Stimulated activated CD8-positive, alpha-beta memory T cell treated with anti-CD3 and anti-CD28 coated beads, Interleukin-15, amount 100 ng/mL, for 4 hours (primary cell): ENCODE data around the gene FHOD3.
"Not testable (repeated sequence)": the region's sequence is repeated elsewhere in the genome, so short reads cannot be mapped to it uniquely, and the experiment has no call there.

Experiments used
- DNase-seq, 2 donors: peaks; one replicate each; pipeline ENCODE4 v3.0.0-alpha.2; 2020; ENCODE audit warnings: low read depth in 2 of 2

Gene FHOD3

DNA sequence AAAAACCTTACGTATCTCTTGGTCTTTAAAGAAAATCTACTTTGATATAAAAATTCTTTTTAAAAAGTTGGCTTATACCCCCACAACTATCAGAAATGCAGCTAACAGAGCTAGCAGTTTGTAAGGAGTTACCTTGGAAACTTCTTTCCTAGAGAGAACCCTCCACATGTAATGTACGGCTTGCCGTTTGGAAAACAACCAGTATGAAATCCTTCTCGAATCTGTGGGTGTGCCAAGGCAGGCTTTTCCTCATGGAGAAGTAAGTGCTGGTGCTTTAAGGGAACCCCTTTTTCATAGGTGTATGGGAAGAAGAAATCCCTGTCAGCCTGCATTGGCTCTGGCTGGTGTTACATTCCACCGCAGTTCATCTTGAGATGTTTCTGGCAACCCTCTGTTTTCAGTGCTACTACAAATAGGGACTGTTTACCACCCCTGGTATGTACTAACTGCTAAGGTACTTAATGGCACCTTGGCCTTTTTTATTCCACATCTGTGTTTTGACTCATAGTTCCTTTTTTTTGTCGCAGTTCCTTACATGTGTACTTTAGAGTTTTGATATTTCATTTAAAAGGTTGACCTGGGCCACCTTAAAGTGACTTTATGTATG lies 248.4 kb downstream of the FHOD3 start:
- no peak for DNase-seq

DNA sequence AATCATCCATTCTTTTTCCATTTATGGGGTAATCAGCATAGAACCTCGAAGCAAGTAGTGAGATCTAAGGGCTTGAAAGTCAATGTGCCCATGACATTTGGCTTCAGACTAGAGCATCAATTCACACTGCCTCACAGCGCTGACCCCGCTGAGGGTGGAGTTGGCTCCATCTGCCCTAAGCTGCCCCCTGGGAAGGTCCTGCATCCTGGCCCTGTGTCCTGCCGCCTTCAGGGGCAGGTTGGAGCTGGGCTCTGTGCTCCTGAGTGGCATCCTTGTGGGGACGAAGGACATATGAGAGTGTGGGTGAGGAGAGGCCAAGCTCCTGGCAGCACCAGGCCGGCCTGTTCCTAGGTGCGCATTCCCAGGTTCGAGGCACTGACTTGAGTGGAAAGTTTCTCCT lies 249.4 kb downstream of the FHOD3 start:
- no peak for DNase-seq

DNA sequence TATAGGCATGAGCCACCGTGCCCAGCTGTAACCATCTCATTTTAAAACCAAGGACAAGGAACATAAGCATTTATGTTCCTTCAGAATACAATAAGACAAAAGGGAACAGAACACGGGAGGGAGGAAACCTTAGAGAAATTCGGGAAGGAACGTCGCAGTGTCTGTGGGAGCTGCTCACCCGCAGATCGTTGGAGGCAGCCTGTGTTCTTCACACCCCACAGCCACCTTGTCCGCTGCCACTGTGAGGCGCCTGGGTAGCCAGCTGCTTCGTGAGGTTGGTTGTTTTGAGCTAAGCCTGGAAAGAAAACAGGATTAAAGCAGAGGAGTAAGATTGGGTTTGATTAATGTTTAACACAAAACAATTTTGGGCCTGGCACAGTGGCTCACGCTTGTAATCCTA lies 250.0 kb downstream of the FHOD3 start:
- no peak for DNase-seq

DNA sequence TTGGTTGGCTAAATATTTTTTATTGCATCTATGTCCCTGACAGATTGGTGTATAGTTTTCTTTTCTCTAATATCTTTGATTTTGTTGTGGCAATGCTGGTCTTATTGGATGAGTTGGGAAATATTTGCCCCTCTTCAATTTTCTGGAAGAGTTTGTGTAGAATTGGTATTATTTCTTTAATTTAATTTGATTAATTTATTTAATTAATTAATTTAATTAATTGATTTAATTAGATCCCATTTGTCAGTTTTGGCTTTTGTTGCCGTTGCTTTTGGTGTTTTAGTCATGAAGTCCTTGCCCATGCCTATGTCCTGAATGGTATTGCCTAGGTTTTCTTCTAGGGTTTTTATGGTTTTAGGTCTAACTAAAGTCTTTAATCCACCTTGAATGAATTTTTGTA lies 253.8 kb downstream of the FHOD3 start:
- DNase-seq, result not testable (repeated sequence)

DNA sequence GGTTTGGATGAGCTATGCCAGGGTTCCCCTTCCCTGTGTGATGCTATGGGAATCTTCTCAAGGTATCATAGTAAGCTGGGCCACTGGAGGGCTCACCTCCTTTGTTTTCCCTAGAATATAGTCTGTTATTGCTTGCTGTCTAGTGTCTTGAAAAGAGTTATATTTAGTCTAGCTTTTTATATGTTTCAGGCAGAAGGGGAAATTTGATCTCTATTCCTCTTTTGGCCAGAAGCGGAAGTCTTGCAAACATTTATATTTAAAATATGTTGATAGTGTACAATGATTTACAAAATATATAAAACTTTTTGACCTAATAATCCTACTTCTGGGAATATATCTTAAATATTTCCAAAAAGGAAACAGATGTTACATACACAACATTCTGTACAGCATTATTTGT lies 260.7 kb downstream of the FHOD3 start:
- DNase-seq, result no peak

DNA sequence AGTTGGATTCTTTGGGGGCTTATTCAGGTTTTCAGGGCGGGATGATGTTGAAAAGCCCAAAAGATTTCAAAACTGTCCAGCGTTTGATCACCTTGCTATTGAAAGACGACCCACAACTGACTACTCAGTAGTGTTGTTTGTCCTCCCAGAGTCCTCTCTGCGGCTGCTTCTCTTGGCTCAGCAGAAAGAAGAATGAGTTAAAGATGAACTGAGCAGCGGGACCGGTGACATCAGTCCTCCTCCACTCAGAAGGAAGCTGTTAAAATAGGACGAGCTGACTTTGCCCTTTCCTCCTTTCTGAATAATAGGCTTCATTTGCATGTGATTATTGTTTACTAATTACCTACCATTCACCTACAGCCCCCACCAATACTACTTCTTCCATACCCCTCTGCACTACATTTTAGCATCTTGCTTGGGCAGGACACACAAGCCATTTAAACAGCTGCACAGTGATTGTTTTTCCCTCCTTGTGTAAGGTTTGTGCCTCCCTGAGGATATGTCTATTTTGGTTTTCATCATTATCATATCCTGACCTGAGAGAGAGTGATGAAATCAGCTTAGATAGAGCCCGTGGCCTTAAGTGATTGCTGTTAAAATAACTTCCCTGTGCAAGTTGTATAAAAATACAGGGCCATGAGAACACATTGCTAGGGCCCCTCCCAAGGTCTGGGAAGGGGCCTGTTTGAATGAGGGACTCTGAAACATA lies 261.8 kb downstream of the FHOD3 start:
- DNase-seq, result no peak

DNA sequence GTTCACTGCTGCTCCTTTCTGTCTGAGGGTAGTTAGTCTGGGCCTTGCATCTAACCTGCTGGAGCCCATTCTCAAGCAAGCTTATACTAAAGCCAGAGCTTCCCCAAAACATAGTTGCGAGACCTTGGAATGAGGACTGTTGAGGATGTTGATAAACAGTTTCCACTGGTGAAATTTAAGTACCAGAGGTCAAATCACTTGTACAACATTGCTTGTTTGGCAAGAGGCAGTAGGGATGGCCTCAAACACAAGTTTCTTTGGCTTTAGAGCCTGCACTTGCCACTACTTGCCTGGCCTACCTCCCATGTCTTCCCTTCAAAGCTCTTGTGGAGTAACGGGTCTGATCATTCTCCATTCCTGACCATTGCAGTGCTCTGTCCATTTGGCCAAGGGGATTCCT lies 262.7 kb downstream of the FHOD3 start:
- no peak for DNase-seq

DNA sequence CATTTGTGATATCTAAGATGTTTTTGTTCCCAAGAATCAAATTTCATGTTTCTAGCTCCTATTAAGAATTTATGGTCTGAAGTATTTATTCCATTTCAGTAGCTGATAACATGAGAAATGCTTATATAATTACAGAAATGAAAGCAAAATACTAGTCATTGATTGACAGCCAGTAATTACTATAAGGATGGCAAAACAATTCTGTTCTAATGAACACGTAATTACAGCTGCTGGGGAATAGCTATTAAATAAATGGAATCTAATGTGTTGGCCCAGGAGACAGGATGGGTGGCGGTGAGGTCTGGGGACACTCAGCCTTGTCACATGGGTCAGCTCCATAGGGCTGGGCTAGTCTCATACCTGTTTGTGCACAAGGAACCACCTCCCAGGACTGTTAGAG lies 263.5 kb downstream of the FHOD3 start:
- no peak for DNase-seq

DNA sequence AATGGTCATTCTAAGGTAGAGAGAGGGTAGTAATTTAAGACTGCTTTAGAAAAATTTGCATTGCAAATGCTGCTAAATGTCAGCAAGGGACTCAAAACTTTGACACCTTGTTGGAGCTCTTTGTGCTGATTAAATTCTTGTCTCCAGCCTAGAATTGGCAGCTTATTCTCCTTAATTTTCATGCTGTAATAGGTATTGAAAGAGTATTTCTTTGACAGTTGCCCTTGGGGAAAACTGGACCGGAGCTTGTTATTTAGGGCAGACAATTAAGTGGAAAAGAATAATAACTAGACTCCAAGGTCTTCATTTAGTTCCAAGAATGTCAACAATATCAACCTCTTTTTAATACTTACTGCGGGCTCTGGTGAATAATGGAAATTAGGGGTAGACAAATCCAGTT lies 267.3 kb downstream of the FHOD3 start:
- no peak for DNase-seq

DNA sequence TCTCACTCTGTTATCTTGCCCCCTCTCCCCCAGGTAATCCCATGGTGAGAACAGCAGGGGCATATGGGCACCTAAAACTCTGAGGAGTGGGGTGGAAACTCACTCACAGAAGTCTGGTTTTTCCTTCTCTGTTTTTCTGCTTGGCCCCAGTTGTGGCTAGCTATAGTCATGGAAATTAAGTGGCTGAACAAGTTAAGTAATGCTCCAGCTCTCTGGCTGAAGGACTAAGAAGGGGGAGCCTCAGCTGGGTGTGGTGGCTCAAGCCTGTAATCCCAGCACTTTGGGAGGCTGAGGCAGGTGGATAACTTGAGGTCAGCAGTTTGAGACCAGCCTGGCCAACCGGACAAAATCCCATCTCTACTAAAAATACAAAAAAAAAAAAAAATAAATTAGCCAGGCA lies 270.3 kb downstream of the FHOD3 start:
- DNase-seq, result no peak

DNA sequence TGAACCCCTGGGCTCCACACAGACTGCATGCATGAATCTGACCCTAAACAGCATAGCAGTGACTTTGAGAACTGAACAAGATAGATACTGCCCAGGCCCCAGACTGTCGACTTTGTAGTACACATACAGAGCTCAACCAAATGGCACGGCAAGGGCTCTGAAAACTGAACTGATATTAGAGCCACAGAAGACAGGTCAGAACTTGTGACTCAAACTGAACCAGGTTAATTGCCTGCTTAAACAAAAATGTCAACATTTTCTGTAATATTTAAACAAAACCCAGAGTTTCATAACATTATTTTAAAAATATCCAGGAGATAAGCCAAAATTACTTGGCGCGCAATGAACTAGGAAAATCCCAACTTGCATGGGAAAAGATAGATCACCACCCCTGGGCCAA lies 271.0 kb downstream of the FHOD3 start:
- no peak for DNase-seq

DNA sequence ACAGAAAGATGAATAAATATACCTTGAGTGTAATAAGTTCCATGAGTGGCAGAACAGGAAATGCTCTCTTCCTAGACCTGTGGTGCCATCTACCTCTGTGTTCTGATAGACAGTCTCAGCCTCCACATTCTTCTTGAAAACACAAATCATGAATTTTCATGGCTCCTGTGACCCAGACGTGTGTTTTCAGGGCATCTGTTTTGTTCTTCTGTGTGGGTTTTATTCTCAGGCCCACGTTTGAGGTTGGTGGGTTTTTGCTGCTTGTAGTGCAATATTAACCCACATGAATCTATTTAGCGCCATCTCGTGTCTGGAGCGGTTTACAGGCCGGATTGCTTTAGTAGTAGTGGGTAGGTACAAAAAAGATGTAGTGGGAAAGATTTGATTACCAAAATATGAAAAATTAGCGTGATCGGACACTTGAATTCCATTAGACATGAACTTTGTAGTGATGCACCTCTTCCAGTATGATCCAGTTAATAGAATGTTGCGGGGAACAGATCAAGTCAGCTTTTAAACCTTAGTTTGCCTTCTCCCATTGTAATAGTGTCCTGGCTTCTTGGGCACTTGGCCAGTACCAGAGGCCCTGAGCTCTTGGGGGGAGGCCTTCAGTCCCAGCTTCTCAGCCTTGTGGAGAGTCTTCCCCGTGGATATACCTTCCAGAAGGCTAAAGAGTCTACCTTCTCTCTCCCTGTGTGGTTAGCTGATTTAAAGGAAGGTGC lies 274.8 kb downstream of the FHOD3 start:
- DNase-seq, result no peak

DNA sequence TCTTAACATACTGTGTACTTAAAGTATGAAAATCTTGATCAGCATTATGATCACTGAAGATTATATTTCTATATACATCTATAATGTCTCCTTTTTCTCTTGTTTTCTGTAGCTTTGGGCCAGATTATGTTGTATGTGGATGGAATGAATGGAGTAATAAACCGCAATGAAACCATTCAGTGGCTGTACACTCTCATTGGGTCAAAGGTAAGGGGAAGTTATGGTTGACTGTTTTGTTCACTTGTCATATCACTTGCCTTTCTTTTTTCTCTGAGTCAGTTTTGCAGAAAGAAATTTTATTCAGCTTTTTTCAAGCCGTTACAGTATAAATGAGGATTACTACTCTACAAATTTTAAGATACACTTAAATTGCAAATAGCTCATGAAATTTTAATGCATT lies 278.8 kb downstream of the FHOD3 start:
- DNase-seq, result no peak

DNA sequence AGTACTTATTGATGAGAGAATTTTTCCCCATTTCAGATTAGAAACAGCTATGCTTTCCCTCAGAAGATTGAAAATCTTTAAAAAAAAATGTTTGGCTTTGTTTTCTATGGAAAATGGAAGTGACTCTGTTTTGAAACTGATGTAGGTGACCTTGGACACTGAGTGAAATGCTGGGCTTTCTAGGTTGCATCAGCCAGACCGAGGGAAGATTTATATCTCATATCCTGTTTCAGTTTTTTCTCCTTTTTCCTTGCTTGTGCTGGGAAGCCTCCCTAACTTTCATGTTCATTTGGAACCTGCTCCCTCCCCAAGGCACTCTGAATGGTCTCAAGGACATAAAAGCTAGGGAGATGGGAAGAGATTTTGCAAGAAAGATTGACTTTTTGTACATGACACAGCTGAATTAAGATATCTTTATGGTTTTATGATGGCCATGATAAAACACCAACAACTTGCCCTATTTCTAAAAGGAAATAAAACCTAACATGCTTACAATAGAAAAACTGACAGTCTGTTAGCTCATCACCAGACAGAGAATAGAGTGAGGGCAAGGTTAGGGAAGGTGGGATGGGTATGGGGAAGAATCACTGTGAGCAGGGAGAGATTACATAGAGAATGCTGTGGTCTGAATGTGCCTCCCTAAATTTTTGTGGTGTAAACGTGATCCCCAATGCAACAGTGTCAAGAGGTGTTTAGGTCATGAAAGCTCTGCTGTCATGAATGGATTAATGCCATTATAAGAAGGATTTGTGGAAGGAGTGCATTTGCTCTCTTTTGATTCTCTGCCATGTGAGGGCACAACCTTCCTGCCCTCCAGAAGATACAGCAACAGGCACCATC lies 281.6 kb downstream of the FHOD3 start:
- DNase-seq, result no peak

DNA sequence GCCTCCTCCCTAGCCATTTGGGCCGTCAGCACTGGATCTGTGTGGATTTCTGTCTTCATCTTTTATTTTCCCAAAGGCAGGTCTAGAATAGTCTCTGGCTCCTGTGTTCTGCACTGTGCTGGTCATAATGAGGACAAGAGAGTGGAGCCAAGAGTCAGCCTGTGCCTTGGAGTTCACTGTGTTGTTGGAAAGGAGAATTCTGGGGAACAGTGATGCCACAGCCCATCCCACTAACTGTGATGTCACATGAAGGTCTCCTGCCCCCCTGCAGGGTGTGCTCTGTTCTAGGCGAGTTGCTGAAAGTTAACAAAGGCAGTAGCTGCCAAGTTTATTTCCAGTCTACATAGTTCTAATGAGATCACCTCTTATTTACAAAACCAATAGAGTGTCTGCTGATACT lies 282.8 kb downstream of the FHOD3 start:
- DNase-seq, result no peak

DNA sequence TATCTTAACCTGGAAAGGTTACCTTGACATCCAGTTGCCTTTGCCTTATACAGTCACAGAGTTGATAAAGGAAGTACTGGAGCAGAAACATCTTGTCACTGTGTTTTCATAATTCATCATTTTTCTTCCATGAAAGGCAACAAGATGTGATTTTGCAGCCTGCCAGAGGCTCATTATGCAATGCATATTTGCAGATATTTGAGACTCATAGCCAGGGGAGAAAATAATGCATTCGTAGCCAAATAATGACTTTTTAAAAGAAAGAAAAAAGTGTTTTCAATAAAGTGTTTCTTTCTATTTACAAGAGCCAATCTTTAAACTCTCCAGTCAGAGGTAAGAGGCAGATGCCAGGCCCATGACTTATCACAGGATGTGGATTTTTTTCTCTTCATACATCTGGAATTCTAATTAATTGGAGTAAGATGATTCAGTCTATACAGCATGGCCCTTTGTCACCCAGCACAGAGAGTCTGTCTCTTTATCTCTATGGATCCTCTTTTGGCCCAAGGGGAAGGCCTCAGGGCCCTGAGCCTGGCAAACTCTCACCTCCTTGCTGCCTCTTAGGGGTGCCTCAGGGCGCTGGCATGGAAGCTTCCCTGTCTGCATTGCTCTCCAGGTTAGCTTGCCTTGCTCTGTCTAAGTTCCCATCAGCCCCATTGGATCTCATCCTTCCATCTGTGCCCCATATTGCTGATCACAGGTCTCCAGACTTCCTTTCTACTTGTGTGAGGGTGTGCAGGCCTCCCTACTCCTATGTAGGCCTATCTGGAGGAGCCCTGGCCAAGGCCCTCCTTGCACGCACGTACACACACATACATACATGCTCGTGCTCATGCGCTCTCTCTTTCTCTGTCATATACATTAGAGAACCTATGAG lies 283.6 kb downstream of the FHOD3 start:
- no peak for DNase-seq

DNA sequence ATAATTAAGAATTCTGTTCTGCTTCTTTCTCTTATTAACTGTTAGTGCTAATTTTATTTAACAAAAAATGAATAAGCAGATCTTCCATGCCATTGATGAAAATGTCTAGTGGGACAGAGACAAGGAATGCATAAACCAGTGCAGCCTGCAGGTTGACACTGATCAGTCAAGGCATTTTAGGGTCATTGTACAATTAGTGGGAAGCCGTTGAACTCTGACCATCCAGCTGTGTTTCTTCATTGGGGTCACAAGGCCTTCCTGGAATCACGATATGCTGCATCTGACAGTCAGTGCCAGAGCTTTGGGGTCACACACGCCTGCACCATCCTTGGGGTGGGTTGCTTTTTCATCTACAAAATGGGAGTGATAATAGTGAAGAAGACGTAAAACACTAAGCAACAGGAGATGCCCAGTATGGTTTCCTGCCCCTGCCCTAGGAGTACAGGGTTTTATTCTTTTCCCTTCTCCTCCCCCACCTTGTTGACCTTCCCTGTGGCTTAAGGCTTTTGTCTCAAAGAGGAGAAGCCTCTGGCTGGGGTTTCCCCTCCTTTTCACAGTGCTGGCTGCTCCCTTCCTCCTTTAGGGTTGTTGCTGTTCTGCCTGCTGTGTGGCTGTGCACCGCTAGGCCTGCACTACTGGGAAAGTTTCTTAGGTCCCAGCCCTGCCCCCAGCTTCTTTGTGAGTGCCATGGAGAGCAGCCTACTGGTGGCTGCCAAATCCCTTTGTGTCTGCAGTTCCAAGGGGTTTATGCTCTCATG lies 285.7 kb downstream of the FHOD3 start:
- no peak for DNase-seq

DNA sequence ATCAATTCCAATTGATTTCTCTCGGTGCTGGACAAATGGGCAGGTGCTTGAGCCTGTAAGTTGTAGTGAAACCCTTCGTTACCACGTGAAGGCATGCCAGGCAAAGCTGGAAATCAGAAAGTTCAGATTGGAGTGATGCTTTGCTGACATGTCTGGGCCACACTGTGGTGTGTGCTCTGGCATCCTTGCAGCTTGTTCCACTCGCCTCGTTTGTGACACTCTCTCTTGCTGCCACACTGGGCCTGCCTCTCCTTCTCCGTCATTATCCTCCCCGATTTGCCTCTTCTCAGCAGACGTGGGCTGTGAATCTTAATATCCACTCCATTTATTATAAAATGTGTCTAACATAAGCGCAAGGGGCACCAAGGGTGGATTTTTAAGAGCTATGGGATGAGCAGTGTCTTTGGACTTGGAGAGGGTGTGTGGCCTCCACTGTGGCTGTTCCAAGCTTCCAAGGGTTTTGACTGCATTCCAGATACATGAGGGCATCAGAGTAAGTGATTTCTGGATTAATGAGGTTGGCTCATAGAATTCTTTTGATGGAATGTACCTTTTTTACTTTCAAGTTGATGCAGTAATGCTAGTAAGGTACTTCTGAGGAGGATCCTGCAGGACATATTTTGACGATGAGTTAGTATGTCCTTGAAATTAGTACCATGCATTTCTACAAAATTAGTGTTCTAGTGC lies 292.5 kb downstream of the FHOD3 start:
- DNase-seq, result no peak

DNA sequence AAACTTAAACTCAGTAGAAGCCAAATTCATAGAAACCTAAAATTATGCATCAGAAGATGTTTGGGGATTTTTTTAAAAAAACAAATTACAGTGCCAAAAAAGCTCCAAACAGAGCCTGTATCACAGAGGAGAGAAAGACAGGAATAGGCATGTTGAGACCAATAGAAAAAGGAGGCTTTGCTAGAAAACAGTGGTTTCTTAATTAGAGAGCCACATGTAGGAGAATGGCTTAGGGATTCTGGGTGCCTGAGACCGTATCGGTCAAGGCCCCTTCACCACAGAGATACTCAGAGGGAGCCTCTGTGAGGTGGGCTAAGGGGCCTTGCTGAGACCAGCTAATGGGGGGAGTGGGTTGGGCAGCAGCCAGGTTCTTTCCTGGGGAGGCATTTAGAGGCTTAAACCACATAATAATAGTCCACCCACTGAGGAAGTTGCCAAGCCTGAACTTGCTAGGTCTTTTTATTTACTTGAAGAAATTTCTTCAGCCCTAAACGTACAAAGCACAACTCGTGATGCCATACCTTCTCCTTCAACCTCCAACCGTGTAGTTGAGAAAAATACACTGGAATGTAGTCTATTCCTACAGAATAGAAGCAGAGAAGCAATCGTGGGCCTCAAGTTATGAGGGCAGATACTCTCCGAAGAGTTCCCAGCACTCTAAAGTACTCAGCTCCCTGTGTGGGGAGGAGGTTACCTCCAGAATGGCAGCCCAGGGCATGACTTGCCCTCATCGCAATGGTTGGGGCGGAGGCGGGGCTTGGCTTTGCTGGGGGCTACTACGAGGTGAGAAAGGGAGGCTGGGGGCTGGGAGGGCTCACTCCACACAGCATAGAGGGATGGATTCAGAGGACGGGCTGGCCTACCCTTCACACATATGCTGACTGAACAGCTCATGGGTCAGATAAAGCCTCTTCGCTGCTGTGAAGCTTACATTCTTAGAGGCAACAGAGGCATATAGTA lies 293.4 kb downstream of the FHOD3 start:
- DNase-seq, result no peak
